ENCODE measurements around the gene EVI5L.

- TF ChIP-seq CTCF (conservative IDR thresholded peaks at IDR 0.05; ENCODE audit: low read length) (no peak), EZH2phosphoT487 (IDR thresholded peaks at IDR 0.05; ENCODE audit: borderline replicate concordance) (no peak)
Observed at GRCh38 chr19:7908742-7909461, 78.9 kb downstream of the EVI5L start.
